Measurements from ENCODE around the gene SIPA1.
"Not testable (repeated sequence)": the region's sequence is repeated elsewhere in the genome, so short reads cannot be mapped to it uniquely, and the experiment has no call there.

Gene SIPA1

DNA sequence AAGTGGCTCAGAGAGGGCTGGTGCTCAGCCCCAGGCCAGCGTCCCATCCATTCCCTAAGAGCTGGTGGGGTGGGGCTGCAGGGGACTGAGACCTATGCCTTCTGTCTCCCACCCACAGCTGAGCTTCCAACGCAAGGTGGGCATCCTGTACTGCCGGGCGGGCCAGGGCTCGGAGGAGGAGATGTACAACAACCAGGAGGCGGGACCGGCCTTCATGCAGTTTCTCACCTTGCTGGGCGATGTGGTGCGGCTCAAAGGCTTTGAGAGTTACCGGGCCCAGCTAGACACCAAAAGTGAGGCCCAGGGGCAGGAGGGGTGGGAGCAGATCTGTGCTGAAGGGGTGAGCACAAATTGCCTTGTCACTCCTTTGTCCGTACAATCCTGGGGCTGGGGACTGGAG lies 6.9 kb downstream of the SIPA1 start:
- DNase-seq, result no peak

DNA sequence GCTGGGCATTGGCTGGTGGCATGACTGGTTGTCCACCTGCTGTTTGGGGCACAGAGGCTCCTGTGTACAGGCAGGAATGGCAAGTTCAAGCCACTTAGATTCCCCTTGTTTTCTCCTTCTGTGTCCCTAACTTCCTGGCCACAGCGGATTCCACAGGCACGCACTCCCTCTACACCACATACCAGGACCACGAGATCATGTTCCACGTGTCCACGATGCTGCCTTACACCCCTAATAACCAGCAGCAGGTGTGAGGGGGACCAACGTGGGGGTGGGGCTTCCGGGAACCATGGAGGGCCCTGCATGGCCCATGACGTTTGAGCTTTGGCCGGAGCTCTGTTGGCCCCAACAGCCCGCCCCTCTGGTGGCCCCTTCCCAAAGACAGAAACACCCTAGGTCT lies 7.8 kb downstream of the SIPA1 start:
- DNase-seq, result no peak

DNA sequence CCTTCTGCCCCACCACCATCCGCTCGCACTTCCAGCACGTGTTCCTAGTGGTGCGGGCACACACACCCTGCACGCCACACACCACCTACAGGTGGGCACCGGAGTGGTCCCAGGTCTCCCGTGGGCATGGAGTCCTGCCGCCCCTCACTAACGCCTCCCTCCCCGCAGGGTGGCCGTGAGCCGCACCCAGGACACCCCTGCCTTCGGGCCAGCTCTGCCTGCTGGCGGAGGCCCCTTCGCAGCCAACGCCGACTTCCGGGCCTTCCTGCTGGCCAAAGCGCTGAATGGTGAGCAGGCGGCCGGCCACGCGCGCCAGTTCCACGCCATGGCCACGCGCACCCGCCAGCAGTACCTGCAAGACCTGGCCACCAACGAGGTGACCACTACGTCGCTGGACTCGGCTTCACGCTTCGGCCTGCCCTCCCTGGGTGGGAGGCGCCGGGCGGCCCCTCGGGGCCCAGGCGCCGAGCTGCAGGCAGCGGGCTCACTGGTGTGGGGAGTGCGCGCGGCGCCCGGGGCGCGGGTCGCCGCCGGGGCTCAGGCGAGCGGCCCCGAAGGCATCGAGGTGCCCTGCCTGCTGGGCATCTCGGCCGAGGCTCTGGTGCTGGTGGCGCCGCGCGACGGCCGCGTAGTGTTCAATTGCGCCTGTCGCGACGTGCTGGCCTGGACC lies 8.5 kb downstream of the SIPA1 start:
- no peak for DNase-seq

DNA sequence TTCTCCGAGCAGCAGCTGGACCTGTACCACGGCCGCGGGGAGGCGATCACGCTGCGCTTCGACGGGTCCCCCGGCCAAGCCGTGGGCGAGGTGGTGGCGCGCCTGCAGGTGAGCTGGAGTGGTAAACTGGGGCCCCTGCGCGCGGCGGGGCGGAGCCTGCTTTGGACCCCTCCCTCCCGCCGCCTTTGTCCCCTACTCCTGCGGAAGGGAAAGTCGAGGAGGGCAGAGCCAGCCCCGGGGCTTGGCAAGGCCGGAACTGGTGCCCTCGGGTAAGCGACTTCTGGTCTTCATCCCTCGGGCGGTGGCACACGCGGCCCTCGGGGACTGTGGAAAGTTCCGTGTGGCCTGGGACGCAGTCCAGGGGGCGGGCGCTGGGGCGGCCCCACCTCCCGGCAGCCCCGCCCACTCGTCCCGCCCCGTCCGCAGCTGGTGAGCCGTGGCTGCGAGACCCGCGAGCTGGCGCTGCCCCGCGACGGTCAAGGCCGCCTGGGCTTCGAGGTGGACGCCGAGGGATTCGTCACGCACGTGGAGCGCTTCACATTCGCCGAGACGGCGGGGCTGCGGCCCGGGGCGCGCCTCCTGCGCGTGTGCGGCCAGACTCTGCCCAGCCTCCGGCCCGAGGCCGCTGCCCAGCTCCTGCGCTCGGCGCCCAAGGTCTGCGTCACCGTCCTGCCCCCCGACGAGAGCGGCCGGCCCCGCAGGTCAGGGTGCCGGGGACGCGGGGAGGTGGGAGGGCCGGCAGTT lies 9.2 kb downstream of the SIPA1 start:
- DNase-seq, result no peak

DNA sequence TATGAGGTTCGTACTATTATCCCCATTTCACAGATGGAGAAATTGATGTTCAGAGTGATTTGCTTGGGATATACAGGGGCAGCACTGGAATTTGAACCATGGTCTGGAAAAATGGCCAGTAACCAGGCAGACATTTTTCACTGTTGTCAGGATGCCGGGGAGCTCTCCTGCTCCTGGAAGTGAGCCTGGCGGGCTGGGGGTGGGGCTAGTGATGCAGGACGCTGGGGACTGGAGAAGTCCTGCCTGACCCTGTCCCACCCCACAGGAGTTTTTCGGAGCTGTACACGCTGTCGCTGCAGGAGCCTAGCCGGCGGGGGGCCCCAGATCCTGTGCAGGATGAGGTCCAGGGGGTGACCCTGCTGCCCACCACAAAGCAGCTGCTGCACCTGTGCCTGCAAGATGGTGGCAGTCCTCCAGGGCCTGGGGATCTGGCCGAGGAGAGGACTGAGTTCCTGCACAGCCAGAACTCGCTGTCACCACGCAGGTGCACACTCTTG lies 11.1 kb downstream of the SIPA1 start:
- no peak for DNase-seq

DNA sequence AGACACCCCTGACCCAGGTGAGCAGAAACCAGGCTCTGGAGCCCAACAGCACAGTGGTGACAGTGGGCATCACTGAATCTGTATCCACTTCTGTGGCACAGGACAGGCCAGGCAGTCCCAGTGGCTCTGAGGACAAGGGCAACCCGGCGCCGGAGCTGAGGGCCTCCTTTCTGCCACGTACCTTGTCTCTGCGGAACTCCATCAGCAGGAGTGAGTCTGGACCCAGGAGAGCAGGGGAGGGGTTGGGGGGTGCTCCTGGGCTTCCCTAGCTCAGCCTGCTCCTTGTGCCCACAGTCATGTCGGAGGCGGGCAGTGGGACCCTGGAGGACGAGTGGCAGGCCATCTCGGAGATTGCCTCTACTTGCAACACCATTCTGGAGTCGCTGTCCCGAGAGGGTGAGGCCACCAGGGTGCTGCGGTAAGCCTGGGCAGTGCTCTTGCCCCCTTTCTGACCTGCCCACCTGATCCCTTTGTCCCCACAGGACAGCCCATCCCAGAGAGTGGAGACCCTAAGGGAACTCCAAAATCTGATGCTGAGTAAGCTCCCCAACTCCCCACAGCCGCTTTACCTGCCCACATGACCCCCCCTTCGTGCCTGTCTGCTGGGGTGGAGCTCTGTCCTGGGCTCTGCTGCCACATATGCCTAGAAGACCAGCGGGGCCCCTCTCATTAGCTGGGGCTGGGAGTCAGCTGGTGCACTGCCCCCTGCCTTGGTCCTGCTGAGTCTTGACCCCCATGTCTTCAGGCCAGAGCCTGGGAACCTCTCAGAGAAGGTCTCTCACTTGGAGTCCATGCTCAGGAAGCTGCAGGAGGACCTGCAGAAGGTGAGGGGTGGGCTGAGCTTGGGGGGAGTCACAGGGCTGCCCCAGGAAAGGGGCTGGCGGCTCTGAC lies 12.0 kb downstream of the SIPA1 start:
- no peak for DNase-seq

DNA sequence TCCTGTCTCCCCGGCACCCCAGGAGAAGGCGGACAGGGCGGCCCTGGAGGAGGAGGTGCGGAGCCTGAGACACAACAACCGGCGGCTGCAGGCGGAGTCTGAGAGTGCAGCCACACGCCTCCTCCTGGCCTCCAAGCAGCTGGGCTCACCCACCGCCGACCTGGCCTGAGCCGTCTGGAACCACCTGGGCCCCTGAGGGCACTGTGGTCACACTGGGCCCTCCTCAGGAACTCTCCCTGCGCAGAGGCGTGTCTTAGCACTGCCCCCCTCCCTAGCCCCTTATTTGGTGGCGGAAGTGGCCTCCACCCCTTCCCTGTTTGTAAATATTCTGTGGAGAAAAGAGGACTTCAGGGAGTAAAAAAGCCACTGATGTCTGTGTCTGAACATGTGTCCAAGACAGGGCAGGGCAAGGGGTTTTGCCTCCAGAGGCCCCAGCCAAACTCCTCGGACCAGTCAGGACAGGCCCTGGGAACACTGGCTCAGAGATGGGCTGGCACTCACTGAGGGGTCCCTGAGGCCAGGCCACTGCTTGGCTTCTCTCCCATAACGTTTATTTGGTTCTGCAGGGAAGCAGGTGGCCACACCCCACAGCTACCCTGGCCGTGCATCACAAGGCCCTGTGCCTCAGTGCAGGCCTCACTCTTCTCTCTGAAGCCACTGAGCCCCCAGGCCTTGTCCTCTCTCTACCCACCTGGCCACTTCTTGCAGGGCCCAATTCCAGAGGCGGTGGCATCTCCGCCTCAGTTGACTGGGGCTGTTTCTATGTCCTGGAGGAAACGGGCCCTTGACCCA lies 12.8 kb downstream of the SIPA1 start:
- no peak for DNase-seq

DNA sequence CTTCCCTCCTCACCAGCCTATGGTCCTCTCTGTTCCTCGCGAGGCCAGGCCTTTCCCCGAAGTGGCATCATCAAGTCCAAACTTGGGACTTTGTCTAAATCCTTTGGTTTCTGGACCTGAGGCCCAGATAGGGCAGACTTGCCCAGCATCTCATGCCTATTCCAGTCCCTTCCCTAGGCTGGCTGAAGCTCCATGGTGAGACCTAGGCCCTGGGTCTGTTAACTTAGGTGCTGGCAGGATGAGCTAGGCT lies 13.4 kb downstream of the SIPA1 start:
- no peak for DNase-seq

DNA sequence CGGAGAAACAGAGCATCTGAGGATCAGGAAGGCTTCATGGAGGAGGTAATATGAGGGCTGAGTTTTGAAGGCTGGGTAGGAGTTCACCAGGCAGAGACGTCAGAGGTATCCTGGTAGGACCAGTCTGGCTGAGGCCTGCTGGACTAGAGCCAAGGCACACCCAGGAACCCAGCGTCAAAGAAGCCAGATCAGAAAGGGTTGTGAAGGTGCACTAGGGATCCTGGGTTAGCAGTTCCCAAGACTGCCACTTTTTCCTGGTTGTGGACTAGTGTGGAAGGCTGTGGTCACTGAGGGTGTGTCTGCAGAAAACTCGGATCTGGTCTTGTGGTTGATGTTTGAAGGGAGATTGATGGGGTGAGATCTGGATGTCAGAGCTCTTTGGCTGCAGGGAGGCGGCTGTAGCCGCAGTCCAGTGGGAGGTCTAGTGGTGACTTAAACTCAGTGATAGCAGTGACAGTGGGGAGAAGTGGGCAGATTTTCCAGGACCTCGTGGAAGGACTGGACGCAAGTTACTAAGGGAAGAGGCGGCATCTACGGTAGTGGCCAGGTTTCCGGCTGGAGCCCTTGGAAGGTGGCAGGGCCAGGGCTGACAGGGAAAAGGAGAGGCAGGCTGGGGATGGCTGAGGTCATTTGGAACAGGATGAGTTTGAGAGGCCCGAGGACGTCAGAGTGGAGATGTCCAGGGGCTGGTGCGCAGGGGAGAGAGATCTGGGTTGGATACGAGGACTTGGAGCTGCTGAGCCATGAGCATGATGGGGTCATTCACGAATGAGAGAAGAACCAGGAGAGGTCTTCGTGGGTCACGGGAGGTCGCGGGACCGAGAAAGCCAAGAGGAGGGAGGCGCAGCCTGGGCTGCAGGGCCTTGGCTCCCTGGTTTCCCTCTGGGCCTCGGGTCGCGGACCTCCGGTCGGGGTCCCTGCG lies 13.9 kb downstream of the SIPA1 start:
- peak; percentile 80 for DNase-seq

DNA sequence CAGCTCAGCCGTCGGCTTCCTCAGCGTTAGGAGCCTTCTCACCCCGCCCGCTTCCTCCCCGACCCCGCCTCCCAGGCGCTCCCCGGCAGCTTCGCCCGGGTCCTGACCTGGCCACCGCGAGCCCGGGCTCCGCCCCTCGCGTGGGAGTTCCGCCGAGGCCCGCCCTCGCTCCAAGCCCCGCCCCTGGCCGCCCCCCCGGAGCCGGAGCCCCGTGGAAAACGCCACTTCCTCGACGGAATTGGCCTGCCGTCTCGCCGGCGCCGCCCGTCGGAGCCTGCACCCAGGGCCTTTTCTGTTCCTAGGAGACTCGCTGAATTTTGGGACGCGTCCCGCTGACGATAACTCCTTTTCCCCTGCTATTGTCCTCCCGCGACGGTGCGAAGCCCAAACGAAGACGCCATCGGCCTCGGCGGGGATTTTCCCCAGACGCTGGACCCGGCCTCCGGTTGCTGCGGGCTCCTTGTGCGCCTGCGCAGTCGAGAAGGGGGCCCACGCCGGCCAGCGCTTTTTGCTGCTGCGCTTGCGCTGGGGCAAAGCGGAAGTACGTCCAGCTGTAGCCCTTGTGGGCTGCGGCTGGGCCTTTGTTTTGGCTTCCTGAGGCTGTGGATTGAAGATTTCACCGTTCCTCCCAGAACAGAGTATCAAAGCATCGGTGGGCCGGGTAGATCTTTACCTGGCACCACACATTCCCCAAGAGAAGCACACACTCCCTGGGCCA lies 14.8 kb downstream of the SIPA1 start:
- DNase-seq, result peak; percentile 92

DNA sequence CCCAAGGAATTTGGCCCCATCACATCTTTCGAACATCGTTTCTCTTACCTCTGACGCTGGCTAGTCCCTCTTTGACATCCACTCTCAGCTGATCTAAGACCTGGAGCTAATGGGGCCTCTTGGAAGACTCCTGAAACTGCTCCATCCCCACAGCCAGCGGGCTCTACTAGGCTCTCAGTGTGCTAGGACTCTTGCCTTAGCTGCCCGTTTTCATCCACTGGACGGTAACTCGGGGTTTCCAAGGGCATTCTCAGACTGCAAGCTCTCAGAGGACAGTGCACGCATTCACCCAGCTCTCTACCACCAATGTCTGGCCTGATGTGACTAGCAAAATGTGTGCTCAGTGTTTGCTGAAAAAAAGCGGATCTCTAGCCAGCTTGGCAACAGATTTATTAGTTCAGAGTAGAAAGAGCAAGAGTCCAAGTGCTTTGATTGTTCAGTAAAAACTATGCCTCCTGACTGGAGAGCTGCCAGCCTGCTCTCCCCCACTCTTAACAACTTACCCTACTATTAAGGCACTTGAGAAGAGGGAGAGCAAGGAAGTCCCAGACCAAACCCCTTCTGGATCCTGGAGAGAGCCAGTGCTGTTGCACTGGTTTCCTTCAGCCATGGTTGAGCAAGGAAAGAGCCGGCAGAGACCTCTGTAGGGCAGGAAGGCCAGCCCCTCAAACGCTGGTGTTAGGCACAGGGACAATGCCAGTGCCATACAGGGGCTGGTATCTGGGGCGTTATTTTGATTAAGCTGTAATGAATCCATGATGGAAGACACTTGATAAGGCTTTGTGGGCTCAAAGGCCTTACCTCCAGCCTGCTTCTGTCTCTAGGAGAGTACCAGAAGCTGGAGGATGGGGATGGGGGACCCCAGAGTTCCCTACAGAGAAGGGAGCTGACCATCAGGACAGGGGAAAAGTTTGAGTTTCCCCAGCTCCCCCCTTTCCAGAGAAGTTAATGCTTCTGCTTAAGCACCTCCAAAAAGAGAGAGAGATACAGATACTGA lies 15.6 kb downstream of the SIPA1 start:
- no peak for DNase-seq

DNA sequence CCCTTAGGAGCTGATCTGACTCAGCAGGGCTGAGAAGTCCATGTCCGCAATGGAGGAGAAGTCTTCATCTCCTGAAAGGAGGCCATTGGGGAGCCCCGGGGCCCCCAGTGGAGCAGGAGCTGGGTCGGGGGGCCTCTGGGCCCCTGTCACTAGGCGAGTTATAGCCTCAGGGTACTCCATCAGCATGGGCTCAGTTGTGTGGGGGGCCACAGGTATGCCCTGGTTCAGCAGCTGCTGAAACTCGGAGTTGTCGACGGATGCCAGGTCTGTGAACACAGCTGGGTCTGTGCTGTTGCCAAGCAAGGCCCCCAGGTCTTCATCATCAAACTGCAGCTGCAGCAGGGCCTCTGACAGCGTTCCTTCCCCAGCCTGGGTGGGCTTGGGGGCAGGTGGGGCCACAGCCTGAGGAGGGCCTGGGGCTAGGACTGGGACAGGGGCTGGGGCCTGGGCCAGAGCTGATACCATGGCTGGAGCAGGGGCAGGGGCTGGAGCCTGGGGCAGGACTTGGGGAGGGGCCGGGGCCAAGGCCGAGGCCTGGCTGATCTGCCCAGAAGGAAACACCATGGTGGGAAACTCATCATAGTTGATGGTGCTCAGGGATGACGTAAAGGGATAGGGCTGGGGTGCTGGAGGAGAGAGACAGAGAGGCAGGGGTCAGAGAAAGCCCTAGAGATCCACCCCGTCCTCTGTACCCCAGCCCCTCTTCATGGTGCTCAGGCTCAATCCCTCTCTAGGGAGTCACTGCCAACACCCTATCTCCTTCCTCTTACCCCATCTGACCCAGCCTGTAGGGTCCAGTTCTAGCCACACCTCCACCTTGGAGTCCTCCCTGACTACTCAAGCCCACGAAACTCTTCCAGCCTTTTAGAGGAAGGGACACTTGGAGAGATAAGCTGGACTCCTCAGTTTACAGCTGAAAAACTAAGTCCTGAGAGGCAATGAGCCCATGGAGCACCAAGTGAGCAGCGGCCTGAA lies 16.8 kb downstream of the SIPA1 start:
- no peak for DNase-seq

DNA sequence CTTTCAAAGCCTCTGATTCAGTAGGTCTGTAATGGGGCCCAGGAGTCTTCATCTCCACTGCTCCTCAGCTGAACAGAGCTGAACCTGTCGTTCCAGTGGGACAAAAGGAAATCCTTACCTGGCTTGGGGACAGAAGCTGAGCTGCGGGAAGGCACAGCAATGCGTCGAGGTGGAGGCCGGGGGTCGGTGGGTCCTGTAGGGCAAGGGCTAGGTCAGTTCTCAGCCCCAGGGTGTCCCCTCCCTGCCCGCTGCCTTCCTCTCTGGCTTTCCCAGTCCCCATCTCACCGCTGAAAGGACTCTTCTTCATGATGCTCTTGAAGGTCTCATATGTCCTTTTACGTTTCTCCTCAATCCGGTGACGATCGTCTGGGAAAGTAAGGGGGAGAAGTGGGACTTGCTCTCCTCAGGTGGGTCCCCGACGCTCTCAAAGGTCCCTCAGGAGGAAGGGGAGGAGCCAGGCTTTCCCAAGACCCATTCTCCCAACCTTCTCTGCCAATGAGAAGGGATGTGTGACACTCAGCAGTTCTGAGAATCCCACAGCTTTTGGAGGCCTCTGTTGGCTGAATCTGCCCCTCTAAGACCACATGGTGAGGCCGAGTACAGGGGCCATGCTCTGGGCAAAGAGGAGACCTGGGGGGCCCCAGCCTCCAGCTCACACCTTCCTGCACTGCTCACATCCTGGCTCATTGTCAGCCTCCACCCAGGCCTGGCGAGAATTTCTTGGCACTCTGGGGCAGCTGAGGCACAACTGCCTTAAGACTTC lies 17.9 kb downstream of the SIPA1 start:
- DNase-seq, result no peak

DNA sequence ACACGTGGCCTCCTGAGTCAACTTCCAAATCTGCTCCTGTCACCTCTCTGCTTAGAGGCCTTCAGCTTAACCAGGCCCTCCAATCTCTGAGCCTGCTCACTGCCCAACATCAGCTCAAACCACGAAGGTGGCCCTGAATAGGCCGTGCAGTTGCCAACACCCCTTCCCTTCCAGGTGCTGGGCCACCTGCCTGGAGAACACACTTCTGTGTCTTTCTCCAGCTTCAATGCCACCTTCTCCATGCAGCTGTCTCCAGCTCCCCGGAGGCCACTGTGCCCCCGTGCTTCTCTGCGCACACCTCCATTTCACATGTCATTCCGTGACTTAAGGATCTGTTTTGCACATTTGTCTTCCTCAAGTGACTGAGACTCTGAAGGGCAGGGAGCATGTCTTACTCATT lies 19.5 kb downstream of the SIPA1 start:
- no peak for DNase-seq

DNA sequence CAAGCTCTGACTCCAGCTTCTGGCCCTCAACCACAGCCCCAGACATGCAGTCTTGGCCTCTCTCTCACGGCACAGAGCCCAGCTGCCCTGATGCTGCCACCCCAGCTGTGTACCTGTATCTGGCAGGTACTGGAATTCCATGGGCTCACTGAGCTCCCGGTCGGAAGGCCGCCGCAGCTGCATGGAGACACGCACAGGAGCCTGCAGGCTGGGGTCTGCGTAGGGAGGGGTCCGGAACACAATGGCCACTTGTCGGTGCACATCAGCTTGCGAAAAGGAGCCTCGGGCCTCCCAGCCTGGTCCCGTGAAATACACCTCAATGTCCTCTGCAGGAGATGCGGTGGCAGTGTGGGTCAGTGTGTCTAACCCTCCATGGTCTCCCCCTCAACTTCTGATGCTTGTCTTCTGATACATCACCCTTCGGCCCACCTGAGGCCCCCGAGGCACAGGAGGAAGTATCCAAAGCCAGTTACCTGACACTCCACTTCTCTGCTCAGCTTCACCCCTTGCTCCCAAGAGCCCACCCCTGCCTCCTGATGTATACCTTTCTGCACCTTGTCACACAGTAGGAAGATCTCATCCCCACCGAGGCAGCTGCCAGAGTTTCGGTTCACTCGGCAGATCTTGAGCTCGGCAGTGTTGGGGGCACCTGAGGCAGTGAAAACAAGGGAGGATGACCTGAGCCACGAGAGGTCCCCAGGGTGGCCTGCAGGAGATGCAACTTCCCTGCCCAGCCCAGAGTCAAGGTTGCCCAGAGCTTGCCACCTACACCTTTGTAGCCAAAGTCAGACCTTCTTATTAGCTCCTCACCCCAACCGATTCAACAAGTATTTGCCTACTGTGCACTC lies 20.5 kb downstream of the SIPA1 start:
- no peak for DNase-seq

DNA sequence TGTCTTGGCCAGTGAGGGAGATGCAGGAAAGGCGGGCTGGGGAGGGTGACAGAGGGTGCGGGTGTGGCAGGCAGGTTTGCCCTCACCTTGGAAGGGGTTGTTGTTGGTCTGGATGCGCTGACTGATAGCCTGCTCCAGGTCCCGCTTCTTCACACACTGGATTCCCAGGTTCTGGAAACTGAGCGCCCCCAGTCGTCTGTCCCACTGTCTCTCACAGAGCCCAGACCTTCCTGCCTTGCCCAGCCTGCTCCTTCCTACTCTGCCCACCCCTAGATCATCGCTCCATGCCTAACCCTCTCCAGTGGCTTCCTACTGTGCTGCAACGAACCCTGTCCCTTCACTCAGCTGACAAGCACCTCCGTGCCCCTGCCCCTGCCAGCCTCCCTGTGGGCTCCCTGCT lies 22.1 kb downstream of the SIPA1 start:
- no peak for DNase-seq

DNA sequence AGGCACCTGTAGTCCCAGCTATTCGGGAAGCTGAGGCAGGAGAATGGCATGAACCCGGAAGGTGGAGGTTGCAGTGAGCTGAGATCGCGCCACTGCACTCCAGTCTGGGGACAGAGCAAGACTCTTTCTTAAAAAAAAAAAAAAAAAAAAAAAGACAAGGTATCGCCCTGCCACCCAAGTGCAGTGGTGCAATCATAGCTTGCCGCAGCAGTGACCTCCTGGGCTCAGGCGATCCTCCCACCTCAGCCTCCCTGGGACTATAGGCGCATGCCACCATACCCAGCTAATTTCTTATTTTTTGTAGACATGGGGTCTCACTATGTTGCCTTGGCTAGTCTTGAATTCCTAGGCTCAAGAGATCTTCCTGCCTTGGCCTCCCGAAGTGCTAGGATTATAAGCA lies 23.0 kb downstream of the SIPA1 start:
- DNase-seq, result not testable (repeated sequence)

All from hematopoietic multipotent progenitor cell treated with erythropoietin and hydrocortisone succinate and interleukin-3 and kit ligand, for 8 days (in vitro differentiated cells).